ENCODE results near the gene TANGO2. TPM values are rescaled to one million over a fixed set of nuclear protein-coding genes. Genes with fewer than 3 reads are reported as not detected.

Gene TANGO2
- total and polyA plus RNA-seq, 9 of the 15 experiments (the other 6 are each of a cell fraction or from before 2014, with no cell fraction given) = 15.5 to 94.9 (median 70.1) TPM

GRCh38 chr22:20013382-20013871 lies 7.5 kb upstream of the TANGO2 start (continued):
- TF ChIP-seq MED1 (CRISPR knock-in tag; IDR thresholded peaks at IDR 0.05; ENCODE audit: borderline replicate concordance) (no peak), MAZ (CRISPR knock-in tag; conservative IDR thresholded peaks at IDR 0.05 in 1 of 2, IDR thresholded peaks at IDR 0.05 in 1 of 2) (peak in 1 of 2 experiments; percentile 62; a peak in 1 of 4 replicates), SMAD1 (IDR thresholded peaks at IDR 0.05; ENCODE audit: low read depth, low read length, partially characterized antibody) (peak; percentile 63), ILK (tag; IDR thresholded peaks at IDR 0.05; ENCODE audit: borderline replicate concordance, low read depth) (no peak), RBM17 (IDR thresholded peaks at IDR 0.05; ENCODE audit: borderline replicate concordance, low read depth, low read length) (no peak), ZBTB1 (CRISPR knock-in tag; IDR thresholded peaks at IDR 0.05; ENCODE audit: borderline replicate concordance, low read depth) (no peak), ZFP30 (CRISPR knock-in tag; IDR thresholded peaks at IDR 0.05; ENCODE audit: borderline replicate concordance) (no peak), BHLHE40 (IDR thresholded peaks at IDR 0.05; ENCODE audit: low read length) (peak; percentile 65), RBM14 (IDR thresholded peaks at IDR 0.05; ENCODE audit: borderline replicate concordance, insufficient read depth, low read depth, low read length) (0 out of 2 replicates have a peak, but pooled peaks have one; percentile 71), CBFA2T3 (IDR thresholded peaks at IDR 0.05) (no peak), ZNF717 (CRISPR knock-in tag; IDR thresholded peaks at IDR 0.05) (no peak), SMAD4 (CRISPR knock-in tag; conservative IDR thresholded peaks at IDR 0.05) (peak; percentile 40; the same call in 1 of the 2 replicates), ZNF436 (CRISPR knock-in tag; IDR thresholded peaks at IDR 0.05) (no peak), ZNF444 (CRISPR knock-in tag; IDR thresholded peaks at IDR 0.05) (no peak), MBD2 (IDR thresholded peaks at IDR 0.05; ENCODE audit: borderline replicate concordance, low read depth) (no peak), E2F3 (CRISPR knock-in tag; IDR thresholded peaks at IDR 0.05) (peak; percentile 57; the same call in 1 of the 2 replicates), AFF1 (IDR thresholded peaks at IDR 0.05; ENCODE audit: low read depth in 1 of 2, partially characterized antibody in 2 of 2) (no peak)
- TF ChIP-seq, protein P1, sequence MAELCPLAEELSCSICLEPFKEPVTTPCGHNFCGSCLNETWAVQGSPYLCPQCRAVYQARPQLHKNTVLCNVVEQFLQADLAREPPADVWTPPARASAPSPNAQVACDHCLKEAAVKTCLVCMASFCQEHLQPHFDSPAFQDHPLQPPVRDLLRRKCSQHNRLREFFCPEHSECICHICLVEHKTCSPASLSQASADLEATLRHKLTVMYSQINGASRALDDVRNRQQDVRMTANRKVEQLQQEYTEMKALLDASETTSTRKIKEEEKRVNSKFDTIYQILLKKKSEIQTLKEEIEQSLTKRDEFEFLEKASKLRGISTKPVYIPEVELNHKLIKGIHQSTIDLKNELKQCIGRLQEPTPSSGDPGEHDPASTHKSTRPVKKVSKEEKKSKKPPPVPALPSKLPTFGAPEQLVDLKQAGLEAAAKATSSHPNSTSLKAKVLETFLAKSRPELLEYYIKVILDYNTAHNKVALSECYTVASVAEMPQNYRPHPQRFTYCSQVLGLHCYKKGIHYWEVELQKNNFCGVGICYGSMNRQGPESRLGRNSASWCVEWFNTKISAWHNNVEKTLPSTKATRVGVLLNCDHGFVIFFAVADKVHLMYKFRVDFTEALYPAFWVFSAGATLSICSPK (IDR thresholded peaks at IDR 0.05; ENCODE audit: borderline replicate concordance) = no peak
- TF ChIP-seq, protein P2, sequence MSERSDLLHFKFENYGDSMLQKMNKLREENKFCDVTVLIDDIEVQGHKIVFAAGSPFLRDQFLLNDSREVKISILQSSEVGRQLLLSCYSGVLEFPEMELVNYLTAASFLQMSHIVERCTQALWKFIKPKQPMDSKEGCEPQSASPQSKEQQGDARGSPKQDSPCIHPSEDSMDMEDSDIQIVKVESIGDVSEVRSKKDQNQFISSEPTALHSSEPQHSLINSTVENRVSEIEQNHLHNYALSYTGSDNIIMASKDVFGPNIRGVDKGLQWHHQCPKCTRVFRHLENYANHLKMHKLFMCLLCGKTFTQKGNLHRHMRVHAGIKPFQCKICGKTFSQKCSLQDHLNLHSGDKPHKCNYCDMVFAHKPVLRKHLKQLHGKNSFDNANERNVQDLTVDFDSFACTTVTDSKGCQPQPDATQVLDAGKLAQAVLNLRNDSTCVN (CRISPR knock-in tag; IDR thresholded peaks at IDR 0.05) = peak; percentile 3; the same call in 1 of the 2 replicates
- TF ChIP-seq, protein P3, sequence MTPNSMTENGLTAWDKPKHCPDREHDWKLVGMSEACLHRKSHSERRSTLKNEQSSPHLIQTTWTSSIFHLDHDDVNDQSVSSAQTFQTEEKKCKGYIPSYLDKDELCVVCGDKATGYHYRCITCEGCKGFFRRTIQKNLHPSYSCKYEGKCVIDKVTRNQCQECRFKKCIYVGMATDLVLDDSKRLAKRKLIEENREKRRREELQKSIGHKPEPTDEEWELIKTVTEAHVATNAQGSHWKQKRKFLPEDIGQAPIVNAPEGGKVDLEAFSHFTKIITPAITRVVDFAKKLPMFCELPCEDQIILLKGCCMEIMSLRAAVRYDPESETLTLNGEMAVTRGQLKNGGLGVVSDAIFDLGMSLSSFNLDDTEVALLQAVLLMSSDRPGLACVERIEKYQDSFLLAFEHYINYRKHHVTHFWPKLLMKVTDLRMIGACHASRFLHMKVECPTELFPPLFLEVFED (CRISPR knock-in tag; conservative IDR thresholded peaks at IDR 0.05) = 0 out of 2 replicates have a peak, but pooled peaks have one; percentile 73

All from K562 (cell line).